GM18498 (cell line): ENCODE measurements around the gene ATG101.
A peak's percentile ranks its signal among the peaks of the same experiment; 100 is the strongest.
"Not testable (repeated sequence)": the region's sequence is repeated elsewhere in the genome, so short reads cannot be mapped to it uniquely, and the experiment has no call there.

ENCODE experiments used
- ATAC-seq: cut with Tn5 transposase; IDR thresholded peaks from one replicate; pipeline ENCODE4 v1.9.1; 2021; ENCODE audit warnings: mild to moderate bottlenecking, moderate library complexity; ENCODE audit not compliant: unreplicated experiment

The ATG101 gene

DNA sequence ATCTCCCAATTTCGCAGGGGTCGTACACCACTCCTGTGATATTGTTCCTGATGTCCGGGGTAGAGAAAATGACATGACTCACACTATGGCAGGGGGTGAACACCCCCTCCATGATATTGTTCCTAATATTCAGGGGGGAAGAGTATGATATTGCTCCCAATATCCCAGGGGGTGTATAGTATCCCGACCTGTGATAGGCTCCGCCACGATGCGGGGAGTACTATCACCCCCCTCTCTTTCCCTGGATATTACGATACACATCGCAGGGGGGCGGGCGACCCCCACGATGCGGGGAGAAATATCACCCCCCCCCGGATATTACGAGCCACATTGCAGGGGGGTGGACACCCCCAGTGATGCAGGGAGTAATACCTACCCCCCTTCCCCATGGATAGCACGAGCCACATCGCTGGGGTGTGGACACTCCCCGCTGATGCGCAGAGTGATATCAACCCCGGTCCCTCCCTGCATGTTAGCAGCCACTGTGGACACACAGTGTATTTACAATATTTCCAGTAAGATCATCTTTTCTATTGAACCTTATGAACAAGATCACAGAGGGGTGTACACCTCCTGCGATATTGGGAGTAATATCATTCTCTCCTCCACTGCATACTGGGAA is 27.4 kb downstream of the ATG101 start:
- no peak for ATAC-seq

DNA sequence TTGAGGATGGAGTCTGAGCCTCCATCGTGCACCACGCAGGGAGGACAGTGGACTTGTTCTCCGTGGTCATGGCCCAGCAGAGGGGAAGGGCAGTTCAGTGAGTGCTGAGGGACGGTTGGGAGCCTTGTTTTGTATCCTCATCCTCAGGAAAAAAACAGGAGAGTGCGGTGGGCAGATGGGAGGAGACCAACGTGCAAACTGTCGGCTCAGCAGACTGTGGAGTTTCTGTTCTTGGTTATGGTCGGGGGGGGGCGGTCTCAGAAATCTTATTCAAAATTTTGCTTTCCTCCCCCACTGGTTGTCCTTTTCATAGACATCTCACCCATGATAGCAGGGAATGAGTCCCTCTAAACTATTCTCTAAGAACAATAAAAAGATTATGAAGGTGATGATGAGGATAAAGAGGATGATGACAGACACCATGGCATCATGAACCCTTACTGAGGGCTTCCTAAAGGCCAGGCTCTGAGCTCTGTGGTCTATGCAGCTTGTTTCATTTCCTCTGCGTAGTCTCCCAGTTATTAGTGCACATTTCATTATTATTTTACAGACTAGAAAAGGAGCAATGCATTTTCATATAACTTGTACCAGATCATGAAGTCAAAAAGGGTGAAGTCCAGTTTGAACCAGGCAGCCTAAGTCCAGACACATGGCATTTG is 34.8 kb downstream of the ATG101 start:
- ATAC-seq: not testable (repeated sequence)

- not testable (repeated sequence) for ATAC-seq
These were observed 46.7 kb downstream of the ATG101 start for GRCh38 chr12:52116222-52117125.

- peak; percentile 27 for ATAC-seq
These were observed 48.2 kb downstream of the ATG101 start for GRCh38 chr12:52117806-52118475.

DNA sequence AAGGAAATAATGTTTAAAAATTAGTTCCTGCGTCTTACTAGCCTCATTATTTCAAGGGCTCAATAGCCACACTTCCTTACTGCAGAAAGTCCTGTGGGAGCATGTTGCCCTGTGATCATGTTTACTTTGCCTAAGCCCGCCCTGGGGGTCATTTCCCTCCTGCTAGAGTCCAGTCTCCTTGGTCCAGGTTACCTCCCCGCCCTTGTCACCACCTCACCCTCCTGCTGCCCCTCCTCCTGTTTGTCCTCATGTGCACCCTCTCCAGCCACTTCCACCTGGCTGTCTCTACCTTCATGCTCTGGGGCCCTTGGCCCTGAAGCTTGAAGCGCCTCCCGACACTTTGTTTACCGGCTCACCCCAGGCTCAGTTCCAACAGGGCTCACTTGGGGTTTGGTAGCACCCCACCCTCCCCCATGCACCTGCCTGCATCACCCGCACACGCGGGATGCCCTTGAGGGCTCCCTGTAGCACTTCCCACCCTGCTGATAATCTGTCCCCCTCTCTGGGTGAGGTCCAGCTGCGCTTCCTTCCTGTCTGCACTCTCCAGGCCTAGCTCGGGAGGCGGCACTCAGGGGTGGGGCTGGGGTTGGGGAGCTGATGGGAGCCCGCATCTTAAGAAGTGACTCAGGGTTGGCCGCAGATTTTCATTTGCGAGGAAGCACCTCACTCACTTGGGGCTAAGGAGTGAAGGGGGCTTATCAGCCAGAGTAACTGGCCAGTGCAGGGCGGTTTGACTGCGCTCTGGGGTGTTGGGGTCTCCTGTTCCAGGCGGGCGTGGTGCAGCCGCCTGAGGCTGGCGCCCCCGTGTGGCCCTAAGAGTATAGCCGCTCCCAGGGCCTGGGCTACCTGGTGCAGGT is 49.8 kb downstream of the ATG101 start:
- ATAC-seq: no peak

DNA sequence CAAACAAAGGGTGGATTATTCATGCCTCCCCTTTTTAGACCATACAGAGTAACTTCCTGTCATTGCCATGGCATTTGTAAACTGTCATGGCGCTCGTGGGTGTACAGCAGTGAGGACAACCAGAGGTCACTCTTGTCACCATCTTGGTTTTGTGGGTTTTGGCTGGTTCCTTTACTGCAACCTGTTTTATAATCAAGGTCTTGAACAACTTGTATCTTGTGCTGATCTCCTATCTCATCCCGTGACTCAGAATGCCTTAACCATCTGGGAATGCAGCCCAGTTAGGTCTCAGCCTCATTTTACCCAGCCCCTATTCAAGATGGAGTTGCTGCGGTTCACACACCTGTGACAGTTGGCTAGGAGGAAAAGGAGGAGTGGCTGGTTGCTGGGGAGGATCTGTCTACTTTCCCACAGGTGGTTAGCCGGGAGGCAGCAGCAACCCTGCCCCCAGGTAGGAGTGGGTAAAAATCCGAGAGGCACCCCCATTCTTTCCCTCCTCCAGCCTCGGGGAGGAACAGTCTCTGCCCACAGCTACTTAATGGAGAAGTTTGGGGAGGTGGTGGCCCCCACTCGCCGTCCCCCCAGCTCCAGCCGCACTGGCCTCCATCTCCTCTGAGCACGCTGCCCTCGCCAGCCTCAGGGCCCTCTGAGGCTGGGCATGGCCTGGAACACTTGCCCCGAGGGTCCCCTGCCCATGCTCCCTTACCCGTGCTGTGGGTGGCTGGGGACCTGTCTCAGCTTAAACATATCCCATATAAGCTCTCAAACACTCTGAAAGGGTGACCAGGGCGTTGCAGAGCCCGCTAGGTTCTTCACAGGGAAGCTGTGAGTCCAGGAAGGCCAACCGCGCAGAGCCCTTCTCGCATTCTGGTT is 51.4 kb downstream of the ATG101 start:
- no peak for ATAC-seq

- ATAC-seq: no peak
These were observed 52.2 kb downstream of the ATG101 start for GRCh38 chr12:52121824-52122539.

DNA sequence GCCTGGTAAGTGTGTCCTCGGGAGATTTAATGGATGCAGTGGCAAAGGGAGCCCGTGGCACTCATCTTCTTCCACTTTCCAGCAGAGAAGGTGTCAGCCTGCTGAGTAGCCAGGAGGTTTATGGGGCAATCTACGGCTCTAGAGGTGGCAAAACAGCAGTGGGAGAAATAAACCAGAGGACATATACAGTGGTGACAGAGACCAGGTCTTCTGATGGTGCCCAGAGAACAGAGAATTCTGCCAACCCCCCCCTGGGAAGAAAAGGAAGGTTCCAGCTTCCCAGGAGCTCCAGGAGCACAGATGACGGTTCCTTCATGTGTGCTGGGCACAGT is 52.7 kb downstream of the ATG101 start:
- ATAC-seq: no peak

GRCh38 chr12:52122904-52123303 is 53.1 kb downstream of the ATG101 start:
- ATAC-seq: no peak

GRCh38 chr12:52123487-52124186 is 53.9 kb downstream of the ATG101 start:
- ATAC-seq: no peak

DNA sequence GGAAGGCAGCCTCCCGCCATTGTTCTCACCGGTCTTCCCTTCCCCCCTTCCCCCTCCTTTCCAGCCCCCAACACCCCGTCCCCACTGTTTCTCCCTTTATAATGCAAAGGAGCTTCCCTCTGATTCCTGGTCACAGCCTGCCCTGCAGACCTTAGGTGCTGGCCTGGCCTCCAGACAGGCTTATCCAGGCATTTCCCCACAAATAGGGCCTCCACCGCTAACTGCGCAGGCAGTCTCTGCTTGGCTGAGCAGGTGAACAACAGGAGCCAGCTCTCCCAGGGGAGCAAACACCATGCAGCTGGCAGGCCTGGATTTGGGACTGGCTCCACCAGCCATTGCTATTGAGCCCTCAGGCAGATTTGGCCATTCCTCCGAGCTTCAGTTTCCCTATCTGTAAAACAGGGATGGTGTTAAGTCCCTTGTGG is 55.7 kb downstream of the ATG101 start:
- no peak for ATAC-seq

DNA sequence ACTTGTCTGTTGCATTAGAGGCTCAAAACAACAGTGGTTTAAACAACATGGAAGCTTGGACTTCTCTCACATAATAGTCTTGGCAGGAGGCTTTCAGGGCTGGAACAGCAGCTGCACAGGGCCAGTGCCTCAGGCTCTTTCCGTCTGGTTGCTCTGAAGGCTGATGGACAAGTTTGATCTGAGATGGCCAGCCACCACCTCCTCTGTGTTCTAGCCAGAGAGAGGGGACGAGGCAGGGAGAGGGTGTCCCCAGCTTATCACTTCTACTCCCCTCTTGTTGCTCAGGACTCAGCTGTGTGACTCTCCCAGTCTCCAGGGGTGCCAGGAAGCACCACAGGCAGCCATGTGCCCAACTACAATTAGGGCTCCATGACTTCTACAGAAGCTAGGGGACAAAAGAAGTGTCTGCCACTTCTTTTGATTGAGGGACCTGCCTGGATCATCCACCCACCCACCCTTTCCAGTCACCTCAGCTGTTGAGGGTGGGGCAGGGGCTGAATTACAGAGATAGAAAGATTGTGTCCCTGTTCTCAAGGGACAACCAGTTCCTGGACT is 56.3 kb downstream of the ATG101 start:
- no peak for ATAC-seq
